ENCODE data around the gene PPIL1. TPM values are rescaled to one million over a fixed set of nuclear protein-coding genes. Genes with fewer than 3 reads are reported as not detected.

Gene PPIL1
- total RNA-seq, 1 donor from 2014 or later, result 34.7 TPM

DNA sequence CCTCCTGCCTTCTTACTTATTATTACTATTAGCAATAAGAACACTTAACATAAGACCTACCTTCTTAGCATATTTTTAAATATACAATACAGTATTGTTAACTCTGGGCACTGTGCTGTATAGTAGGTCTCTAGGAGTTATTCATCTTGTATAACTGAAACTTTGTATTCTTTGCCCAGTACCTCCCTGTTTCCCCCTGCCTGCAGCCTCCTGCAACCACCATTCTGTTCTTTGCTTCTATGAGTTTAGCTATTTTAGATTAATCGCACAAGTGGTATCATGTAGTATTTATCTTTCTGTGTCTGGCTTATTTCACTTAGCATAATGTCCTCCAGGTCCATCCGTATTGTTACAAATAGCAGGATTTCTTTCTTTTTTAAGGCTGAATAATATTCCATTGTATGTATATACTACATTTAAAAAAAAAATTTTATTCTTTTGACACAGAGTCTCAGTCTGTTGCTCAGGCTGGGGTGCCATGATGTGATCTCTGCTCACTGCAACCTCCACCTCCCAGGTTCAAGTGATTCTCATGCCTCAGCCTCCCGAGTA is 15.6 kb upstream of the PPIL1 start:
- intact Hi-C loops (cut with micrococcal nuclease), result no loop called here

DNA sequence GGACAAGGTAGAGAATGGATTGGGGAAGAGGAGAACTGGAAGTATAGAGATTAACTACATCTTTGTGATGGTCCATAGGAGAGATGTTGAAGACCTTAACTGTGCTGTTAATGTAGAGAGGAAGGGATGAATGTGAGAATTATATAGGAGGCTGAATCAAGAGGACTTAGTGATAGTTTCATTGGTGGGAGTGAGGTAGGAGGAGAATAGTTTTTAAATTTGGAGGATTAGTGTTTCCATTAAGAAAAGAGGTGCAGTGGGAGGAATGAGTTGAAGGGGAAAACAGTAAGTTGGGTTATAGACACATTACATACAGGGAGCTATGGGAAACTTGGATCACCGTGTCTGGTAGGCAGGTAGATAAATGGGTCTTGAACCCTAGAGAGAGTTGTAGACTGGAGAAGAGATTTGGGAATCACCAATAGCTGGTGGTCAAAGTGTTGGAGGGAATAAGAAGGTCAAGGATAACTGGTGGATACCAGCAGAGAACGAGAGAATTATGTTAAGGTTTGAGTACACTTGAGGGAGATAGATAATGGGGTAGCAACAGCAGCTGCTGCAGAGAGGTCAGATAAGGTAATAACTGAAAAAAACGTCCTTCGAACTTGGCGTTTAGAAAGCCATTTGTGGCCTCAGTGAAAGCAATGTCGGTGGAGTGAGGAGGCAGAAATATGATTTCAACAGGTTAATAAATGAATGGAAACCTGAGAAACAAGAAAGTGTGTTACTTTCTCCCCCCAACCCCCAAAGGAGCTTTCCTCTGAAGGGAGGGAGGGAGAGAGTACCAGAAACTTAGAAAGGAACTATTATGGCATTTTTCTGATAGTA is 14.3 kb upstream of the PPIL1 start:
- intact Hi-C loops (cut with micrococcal nuclease), result no loop called here

DNA sequence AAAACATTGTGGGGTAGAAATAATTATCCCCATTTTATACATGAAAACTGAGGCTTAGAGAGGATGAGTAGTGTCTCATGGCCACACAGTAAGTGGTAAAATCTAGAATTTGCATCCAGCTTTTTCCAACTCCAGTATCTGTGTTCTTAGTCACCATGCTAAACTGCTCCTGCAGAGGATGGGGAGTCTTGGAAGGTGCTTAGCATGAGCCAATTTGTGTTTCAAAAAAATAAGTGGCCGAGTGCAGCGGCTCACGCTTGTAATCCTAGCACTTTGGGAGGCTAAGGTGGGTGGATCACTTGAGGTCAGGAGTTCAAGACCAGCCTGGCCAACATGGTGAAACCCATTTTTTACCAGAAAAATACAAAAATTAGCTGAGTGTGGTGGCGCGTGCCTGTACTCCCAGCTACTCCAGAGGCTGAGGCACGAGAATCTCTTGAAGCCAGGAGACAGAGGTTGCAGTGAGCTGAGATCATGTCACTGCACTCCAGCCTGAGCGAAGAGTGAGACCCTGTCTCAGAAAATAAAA is 13.6 kb upstream of the PPIL1 start:
- intact Hi-C loops (cut with micrococcal nuclease), result no loop called here

DNA sequence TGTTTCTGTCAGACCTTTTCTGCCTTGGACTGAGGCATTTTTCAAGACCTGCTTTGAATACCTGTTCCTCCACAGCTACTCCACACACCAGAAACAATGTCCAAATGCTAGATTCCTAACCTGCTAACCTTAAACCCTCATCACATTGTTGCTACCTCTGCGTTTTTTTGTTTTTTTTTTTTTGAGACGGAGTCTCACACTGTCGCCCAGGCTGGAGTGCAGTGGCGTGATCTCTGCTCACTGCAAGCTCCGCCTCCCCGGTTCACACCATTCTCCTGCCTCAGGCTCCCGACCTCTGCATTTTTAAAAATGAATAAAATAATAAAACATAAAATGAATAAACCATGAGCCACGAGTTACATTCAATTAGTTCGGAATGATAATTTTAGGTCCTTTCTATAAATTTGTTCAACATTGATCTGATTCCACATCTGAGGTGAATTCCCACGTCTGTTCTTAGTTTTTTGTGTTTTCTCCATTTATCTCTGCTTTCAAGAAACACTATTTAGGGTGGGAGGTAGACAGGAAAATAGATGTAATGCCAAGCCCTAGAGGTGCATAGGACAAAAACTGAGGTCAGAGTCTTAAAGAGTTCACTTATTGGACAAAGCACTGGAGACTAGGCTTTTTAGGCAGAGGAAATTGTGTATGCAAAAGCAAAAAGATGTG is 12.5 kb upstream of the PPIL1 start:
- intact Hi-C loops (cut with micrococcal nuclease), result no loop called here

DNA sequence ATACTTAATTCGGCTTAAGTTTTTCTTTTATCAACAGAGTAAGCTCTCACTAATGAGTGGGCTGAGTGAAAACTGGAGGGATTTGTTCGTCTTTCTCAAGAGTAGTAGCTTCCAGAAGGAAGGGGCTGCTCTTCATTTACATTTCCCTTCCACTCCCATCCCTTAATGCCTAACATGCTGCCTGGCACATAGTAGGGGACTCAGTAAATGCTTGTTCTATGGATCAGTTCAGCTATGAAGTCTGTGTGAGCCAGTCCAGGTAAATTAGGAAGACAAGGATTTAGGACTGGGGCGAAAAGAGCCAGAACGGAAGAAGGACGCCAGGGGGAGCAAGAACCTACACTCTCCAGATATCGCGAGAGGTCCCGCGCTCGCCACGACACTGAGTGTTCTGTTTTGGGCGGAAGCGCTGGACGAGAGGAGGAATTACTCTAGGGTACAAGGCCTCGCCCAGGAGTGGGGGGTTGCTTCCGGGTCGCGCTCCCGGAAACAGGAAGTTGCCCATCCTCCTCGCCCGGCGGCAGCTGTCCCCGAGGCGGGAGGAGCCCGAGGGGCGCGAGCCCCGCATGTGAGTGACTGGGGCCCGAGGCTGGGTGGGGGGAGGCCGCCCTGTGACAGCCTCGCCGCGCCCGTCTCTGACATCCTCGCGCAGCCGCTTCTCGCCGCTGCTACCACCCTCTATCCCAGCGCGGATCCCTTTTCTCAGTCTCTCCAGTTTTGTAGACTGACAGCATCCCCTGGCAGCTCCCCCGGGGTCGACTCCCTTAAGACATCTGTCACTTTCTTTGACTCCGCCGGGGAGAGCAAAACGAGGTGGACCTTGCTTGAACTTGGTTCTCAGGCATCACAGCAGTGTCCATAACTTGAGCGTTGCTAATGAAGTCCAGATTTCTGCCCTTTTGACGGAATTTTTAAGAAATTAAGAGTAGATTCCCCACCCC is 11.1 kb upstream of the PPIL1 start, which contains the start of gene C6orf89:
TSS of gene C6orf89 (plus strand) at position 492 of the 941 bp plus-strand sequence. CDS start 13,493 bp downstream, outside the sequence.
- intact Hi-C loops (cut with micrococcal nuclease), result loop anchor here (1.0 to 2.0 kb wide), 12 partner anchors 10 to 547 kb away; partner anchors contain the start of genes CMTR1, MTCH1 and TBC1D22B

DNA sequence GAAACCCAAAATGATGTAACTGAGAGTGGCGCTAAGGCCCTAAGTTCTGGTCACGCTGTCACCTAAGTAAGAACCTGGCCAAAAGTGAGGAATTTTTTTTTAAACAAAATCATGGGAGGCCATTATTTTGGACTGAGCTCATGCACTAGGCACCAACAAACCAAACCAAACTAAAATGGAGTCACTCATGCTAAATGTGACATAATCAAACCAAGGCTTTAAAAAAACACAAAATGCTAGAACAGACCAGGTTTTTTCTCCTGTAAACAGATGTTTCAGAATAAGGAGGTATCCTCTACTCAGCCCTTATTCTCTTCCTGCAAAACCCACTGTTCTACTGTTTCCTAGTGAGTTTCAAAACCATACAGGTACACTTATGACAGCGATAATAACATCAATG is 10.0 kb upstream of the PPIL1 start:
- intact Hi-C loops (cut with micrococcal nuclease), result loop anchor here (1.0 to 2.0 kb wide), 12 partner anchors 9 to 548 kb away; partner anchors contain the start of genes CMTR1, MTCH1 and TBC1D22B

DNA sequence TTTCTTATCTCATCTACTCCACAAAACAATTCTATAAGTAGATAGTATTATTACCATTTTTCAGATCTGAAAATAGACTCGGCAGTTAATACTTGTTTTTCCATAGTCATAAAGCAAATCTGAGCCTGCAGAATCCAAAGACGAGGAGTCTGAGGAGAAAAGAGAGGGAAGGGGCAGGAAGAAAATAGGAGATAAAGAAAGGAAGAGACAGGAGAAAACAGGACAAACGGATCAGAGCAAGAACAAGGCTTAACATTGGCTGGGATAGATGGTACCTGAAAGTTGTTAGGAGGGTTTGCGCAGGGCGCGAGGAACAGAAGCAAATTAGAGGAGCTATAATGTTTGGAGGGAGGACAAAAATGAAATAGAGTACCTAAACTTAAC is 639 bp upstream of the PPIL1 start:
- intact Hi-C loops (cut with micrococcal nuclease), result loop anchor here (1.0 to 10.0 kb wide), 6 partner anchors 10 to 330 kb away; partner anchors contain the start of genes C6orf89, MTCH1 and STK38

DNA sequence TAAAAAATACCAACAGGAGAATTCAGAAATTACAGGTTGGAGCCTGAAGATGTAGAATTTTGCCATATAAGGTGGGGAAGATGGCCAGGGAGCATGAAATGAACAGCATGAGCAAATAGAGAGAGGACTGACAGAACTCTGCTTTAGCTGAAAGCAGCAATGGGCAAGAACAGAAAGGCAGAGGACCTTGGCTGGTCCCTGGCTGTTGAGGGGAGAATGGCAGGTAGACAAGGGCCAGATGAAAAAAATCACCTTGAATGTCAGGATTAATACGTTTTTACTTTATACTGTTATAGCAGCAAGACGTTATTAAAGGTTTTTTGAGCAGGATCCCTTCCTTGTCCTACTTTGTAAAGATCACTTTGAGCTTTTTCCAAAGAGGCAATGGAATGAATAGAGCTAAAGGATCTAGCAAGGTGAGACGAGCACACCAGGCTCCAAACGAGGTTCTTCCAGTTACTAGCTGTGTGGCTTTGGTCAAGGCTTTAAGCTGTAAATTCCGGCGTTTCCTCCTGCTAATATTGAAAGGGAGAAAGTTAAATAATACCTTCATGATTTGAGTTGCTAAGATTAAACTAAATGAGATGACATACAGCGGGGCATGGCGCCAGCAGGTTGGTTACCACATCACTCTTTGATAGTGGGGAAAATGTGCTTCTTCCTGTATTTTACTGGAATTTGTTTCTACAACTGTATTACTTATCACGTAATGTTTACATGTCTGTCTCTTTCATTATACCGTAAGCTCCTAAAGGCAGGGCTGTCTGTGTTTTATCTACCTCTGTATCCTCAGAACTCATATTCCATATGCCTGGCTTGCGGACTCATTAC is 776 bp downstream of the PPIL1 start:
- intact Hi-C loops (cut with micrococcal nuclease), result loop anchor here (1.0 to 10.0 kb wide), 3 partner anchors 89 to 432 kb away; partner anchors contain the start of genes KCTD20, PXT1 and STK38

DNA sequence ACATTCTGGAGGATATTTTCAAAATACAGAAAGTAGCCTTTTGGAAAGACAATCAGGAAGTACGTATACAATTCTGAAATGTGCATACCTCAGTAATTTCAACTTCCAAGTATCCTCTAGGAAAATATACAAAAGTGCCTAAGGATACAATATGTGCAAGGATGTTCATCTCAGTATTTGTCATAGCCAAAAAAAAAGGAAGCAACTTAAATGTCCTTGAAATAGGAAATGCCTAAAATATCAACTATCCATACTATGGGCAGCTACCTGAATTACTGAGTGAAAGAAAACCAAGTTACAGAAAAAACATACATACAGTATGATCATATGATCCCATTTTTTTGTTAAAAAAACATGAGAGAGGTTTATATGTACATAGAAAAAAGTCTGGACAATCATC is 1.5 kb downstream of the PPIL1 start:
- intact Hi-C loops (cut with micrococcal nuclease), result loop anchor here (5.0 to 10.0 kb wide), 2 partner anchors 328 to 431 kb away; partner anchors contain the start of genes KCTD20, PXT1 and STK38

DNA sequence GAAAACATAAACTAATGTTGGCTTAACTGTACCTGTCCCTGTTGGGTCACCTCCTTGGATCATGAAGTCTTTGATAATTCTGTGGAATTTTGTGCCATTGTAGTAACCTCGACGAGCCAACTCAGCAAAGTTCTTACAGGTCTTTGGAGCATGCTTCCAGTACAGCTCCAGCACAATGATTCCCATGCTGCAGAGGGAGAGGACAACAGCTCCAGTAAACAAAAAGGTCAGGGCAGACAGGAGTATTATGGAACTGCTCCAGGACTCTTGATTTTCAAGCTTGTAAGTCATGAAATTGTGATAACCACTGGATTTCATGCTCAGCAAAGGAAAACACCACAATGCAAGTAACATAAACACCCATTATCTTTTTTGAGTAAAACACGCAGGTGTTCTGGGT is 2.9 kb downstream of the PPIL1 start:
- intact Hi-C loops (cut with micrococcal nuclease), result loop anchor here (2.0 to 10.0 kb wide), 3 partner anchors 13 to 429 kb away; partner anchors contain the start of genes C6orf89, KCTD20, PXT1 and STK38

DNA sequence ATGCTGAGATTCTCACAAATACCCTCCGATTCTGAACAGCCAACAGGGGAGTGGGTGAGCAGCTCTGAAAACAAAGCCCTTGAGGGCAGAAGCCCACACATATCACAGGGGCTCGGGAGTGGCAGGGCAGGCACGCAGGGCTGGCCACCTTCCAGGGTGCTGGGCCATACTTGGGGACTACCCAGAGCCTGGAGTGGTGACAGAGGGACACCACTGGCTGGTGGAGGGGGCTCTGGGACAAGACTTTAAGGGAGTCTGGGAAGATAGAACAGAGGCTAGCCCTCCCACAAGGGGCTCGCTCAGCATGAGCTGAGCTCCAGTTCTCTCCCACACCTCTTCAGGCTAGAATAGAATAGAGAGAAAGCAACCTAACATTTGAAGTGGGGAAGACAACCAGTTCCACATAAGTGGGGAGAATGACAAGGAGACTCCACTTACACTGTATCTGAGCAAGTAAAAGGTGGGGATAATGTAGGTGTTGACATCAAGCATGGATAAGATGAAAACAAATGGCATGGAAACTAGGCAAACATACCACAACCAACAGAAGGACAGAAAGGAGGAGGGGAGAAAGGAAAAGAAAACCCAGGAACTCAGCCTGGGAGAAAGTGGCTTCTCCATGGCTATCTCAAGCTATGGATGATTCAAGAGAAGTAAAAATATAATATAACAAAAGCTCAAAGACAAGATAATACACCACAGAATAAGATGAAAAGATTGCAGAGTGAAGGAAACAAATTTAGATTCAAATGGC is 7.0 kb downstream of the PPIL1 start:
- intact Hi-C loops (cut with micrococcal nuclease), result no loop called here

DNA sequence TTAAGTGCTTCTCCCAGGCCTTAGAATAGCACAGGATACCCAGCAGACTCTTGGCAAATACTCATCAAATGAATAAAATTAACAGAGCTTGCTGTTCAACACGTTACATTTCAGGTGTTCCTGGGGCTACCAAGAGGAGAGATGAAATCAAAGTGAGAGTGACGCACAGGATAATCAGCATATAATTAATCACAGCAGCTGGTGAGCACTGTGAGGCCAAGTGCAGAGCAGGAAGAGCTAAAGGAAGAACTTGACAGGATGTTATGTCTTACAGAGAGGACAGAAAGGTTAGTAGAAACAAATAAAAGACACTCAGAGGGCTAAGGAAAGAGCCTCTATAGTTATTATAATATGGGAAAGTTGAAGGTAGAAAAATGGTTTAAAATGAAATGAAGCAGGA is 8.8 kb downstream of the PPIL1 start:
- intact Hi-C loops (cut with micrococcal nuclease), result no loop called here

DNA sequence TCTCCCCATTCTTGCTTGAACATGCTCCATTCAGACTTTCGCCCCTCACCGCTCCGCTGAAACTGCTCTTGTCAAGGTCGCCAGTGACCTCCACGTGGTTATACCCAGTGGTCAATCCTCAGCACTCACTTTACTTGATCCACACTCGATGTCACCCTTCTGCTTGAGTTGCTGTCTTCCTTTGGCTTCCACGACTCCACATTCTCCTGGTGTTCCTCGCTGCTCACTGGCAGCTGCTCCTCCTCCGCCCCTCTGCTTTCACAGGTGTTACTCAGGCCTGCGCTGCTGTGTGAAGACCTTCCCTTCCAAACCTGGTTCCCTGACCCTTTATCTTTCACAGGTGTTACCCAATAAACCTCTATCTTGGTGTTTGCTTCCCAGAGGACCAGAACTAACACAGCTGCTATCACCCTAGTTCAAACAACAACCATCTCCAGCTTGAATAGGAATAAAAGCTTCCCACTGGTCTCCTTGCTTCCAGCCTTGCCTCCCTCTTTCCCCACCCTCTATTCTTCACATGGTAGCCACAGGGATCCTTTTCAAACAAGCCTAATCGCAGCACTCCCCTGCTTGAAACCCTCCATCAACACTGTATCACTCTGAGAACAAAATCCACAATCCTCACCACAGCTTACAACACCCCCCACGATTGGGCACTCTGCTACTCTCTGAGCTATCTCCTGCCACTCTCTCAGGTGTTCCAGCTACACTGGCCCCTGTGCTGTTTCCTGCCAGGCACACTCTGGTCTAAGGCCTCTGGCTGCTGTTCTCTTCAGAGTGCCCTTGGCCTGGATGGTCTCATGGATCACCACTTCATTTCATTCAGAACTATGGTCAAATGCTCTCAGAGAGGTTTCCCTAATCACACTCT is 10.7 kb downstream of the PPIL1 start:
- intact Hi-C loops (cut with micrococcal nuclease), result no loop called here

DNA sequence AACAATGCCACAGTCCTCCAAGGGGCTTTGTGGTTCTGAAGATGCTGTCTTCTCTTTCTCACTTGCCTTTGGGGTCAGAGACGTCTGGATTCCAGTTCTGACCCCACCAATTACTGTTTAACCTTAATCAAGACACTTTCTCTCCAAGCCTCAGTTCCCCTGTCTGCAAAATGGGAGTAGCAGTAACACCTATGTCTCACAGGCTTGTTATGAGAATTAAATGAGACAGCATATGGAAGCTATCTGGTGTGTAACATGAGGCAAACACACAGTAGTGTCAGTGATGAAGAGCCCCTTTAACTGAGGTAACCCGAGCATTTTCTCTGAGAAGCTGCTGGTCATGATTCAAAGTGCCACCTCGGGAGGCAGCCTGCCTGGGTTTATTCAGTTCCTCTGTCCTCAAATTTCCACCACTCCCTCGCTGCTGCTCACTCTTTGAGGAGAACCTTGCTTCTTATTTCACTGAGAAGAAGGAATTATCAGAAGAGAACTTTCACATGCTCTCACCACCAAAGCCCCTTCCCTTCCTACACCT is 11.7 kb downstream of the PPIL1 start:
- intact Hi-C loops (cut with micrococcal nuclease), result no loop called here

DNA sequence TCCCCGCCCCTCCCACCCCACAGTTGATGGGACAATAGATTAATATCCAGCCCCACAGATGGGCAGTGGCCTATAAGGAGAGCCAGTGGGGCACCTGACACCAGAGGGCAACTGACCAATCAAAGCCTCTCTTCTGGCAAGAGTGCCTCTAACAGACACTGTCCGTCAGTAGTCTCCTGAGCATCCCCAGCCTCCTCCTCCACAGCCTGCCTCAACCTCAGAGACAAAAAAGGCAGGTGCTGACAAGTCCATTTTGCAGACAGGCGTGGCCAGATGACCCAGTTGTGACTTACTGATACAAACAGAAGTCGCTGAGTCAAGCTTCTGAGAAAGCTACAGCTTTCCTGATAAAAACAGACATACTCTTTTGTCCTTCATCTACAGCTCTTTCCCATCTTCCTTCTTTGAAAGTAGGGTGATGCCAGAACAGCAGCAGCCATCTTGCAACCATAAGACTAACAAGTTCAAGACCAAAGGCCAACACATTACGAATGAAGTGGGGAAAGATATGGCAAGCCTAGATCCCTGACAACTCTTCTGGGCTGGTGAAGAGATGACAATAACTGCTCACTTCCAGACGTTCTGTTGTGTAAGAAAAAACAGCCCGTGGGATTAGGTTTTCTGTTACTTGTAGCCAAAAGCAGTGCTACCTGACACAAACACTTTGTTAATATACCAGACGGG is 12.3 kb downstream of the PPIL1 start:
- intact Hi-C loops (cut with micrococcal nuclease), result no loop called here

DNA sequence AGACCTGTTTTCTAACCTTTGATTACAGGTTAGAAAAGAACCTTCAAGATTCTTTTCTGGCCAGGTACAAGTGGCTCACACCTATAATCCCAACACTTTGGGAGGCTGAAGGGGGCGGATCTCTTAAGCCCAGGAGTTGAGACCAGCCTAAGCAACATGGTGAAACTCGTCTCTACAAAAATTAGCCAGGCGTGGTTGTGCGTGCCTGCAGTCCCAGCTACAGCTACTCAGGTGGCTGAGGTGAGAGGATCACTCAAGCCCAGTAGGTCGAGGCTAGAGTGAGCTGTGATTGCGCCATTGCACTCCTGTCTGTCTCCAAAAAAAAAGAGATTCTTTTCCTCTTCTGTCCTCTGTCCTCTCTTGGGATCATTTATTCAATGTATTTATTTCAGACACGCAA is 14.5 kb downstream of the PPIL1 start:
- intact Hi-C loops (cut with micrococcal nuclease), result no loop called here

DNA sequence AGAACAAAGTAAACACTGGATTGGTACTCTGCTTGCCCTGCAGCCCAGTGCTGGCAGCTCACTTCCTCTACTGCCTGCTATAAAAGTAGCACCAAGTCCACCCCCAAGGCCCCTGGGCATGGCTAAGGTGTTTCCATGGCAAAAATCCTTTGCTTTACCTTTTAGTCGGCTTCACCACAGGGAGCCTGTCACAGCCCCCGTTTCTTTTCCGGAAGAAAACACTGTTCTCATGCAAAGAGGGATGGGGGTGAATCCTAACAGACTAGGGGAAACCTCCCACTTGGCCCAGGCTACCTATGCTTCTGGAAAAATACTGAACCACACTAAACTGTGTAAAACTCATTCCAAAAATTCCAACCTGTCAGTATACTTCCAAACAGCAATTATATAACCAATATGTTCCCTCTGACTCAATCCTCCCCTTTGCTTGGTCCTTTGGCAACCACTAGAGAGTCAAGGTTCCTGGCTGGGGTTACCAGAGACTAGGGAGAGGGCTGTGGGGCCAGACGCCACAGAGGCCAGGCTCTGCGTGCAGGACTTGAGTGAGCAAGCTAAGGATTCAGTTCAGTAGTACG is 16.1 kb downstream of the PPIL1 start:
- intact Hi-C loops (cut with micrococcal nuclease), result no loop called here

All from T-helper 1 cell treated with Interleukin-12 subunit alpha and Interleukin-12 subunit beta and Interleukin-4 antibody, amounts not matched to agents 30 ng/mL and 1 ng/mL, for 36 hours (primary cell).